ENCODE measurements around the gene ARFIP1.

The ARFIP1 gene

DNA sequence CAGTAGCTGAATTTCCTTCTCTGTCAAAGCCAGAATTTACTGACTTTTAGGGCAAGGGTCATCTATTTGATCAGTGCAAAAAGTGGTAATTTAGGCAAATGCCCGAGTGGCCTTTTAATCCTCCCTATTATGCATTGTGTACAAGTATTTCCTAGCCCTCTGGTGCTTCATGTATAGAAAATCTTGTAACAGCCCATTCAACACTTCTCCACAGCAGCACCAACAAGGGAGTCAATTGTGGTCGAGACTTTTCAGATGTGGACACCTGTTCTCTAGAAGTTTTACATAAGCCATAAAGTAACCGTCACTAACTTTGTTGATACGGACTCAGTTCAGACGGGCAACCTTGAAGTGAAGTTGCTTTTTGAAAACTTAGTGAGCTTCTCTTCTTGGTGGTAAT, 105.4 kb downstream of the ARFIP1 start:
- TF ChIP-seq ZBTB7A (IDR thresholded peaks at IDR 0.05; ENCODE audit: low read depth): no peak
- TF ChIP-seq RAD21 (IDR thresholded peaks at IDR 0.05; ENCODE audit: low read depth): no peak
- TF ChIP-seq, protein P1, sequence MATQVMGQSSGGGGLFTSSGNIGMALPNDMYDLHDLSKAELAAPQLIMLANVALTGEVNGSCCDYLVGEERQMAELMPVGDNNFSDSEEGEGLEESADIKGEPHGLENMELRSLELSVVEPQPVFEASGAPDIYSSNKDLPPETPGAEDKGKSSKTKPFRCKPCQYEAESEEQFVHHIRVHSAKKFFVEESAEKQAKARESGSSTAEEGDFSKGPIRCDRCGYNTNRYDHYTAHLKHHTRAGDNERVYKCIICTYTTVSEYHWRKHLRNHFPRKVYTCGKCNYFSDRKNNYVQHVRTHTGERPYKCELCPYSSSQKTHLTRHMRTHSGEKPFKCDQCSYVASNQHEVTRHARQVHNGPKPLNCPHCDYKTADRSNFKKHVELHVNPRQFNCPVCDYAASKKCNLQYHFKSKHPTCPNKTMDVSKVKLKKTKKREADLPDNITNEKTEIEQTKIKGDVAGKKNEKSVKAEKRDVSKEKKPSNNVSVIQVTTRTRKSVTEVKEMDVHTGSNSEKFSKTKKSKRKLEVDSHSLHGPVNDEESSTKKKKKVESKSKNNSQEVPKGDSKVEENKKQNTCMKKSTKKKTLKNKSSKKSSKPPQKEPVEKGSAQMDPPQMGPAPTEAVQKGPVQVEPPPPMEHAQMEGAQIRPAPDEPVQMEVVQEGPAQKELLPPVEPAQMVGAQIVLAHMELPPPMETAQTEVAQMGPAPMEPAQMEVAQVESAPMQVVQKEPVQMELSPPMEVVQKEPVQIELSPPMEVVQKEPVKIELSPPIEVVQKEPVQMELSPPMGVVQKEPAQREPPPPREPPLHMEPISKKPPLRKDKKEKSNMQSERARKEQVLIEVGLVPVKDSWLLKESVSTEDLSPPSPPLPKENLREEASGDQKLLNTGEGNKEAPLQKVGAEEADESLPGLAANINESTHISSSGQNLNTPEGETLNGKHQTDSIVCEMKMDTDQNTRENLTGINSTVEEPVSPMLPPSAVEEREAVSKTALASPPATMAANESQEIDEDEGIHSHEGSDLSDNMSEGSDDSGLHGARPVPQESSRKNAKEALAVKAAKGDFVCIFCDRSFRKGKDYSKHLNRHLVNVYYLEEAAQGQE (IDR thresholded peaks at IDR 0.05; ENCODE audit: low read depth): no peak
- no peak for TF ChIP-seq CEBPB (IDR thresholded peaks at IDR 0.05)
- no peak for TF ChIP-seq NFIC (IDR thresholded peaks at IDR 0.05)
- no peak for TF ChIP-seq TCF12 (IDR thresholded peaks at IDR 0.05; ENCODE audit: low read depth)
- TF ChIP-seq FOXM1 (IDR thresholded peaks at IDR 0.05; ENCODE audit: borderline replicate concordance, low read depth): no peak
- no peak for TF ChIP-seq EGR1 (IDR thresholded peaks at IDR 0.05)
- no peak for TF ChIP-seq TEAD4 (IDR thresholded peaks at IDR 0.05)
- no peak for TF ChIP-seq YY1 (IDR thresholded peaks at IDR 0.05; ENCODE audit: low read depth)
- TF ChIP-seq, protein P2, sequence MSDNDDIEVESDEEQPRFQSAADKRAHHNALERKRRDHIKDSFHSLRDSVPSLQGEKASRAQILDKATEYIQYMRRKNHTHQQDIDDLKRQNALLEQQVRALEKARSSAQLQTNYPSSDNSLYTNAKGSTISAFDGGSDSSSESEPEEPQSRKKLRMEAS (IDR thresholded peaks at IDR 0.05): no peak
- TF ChIP-seq, protein P3, sequence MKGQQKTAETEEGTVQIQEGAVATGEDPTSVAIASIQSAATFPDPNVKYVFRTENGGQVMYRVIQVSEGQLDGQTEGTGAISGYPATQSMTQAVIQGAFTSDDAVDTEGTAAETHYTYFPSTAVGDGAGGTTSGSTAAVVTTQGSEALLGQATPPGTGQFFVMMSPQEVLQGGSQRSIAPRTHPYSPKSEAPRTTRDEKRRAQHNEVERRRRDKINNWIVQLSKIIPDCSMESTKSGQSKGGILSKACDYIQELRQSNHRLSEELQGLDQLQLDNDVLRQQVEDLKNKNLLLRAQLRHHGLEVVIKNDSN (IDR thresholded peaks at IDR 0.05): no peak
- no peak for TF ChIP-seq EP300 (IDR thresholded peaks at IDR 0.05; ENCODE audit: borderline replicate concordance)
- TF ChIP-seq CREB1 (IDR thresholded peaks at IDR 0.05; ENCODE audit: low read depth): no peak
- no peak for TF ChIP-seq TAF1 (IDR thresholded peaks at IDR 0.05; ENCODE audit: low read depth)

DNA sequence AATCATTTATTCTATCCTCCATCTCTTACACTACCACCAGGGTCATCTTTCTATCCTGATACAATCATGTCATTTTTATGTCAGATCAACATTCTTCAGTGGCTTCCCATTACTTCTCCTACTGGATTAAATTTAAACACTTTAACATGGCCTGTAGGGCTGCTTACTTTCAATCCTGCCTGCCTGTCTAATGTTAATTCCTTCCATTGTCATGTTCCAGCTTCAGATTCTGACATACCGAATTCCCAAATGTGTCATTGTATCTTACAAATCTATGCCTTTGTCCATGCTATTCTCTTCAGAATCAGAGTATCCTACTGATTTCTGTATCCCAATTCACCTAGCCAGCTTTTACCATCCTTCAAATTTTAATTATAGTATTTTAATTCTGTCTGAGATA, 106.4 kb downstream of the ARFIP1 start:
- no peak for TF ChIP-seq TAF1 (IDR thresholded peaks at IDR 0.05; ENCODE audit: low read depth)
- TF ChIP-seq RAD21 (IDR thresholded peaks at IDR 0.05; ENCODE audit: low read depth): no peak
- no peak for TF ChIP-seq FOXM1 (IDR thresholded peaks at IDR 0.05; ENCODE audit: borderline replicate concordance, low read depth)
- no peak for TF ChIP-seq TEAD4 (IDR thresholded peaks at IDR 0.05)
- no peak for TF ChIP-seq CEBPB (IDR thresholded peaks at IDR 0.05)
- no peak for TF ChIP-seq CREB1 (IDR thresholded peaks at IDR 0.05; ENCODE audit: low read depth)
- no peak for TF ChIP-seq TCF12 (IDR thresholded peaks at IDR 0.05; ENCODE audit: low read depth)

DNA sequence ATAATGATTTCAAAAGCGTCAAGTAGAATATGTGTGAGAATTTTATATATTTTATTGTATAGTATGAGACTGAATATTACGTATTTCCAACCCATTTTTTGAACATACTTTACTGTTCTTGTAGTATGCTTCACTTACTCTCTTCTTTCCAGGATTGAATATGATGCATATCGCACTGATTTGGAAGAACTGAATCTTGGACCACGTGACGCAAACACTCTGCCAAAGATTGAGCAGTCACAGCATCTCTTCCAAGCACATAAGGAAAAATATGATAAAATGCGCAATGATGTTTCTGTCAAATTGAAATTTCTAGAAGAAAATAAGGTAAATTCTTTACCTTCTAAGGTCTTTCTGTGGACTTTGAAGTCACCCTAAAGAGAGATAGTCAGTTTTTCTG, 108.2 kb downstream of the ARFIP1 start:
- TF ChIP-seq TAF1 (IDR thresholded peaks at IDR 0.05; ENCODE audit: low read depth) (no peak), CREB1 (IDR thresholded peaks at IDR 0.05; ENCODE audit: low read depth) (no peak), TCF12 (IDR thresholded peaks at IDR 0.05; ENCODE audit: low read depth) (no peak), RAD21 (IDR thresholded peaks at IDR 0.05; ENCODE audit: low read depth) (no peak), YY1 (IDR thresholded peaks at IDR 0.05; ENCODE audit: low read depth) (no peak), NFIC (IDR thresholded peaks at IDR 0.05) (no peak), EP300 (IDR thresholded peaks at IDR 0.05; ENCODE audit: borderline replicate concordance) (no peak)
- TF ChIP-seq, protein P1 (IDR thresholded peaks at IDR 0.05; ENCODE audit: low read depth): no peak
- TF ChIP-seq, protein P2 (IDR thresholded peaks at IDR 0.05): no peak

- TF ChIP-seq, protein P1 (IDR thresholded peaks at IDR 0.05; ENCODE audit: low read depth): no peak
- TF ChIP-seq RAD21 (IDR thresholded peaks at IDR 0.05; ENCODE audit: low read depth): no peak
- no peak for TF ChIP-seq TCF12 (IDR thresholded peaks at IDR 0.05; ENCODE audit: low read depth)
- no peak for TF ChIP-seq CEBPB (IDR thresholded peaks at IDR 0.05)
- no peak for TF ChIP-seq YY1 (IDR thresholded peaks at IDR 0.05; ENCODE audit: low read depth)
- no peak for TF ChIP-seq CREB1 (IDR thresholded peaks at IDR 0.05; ENCODE audit: low read depth)
- TF ChIP-seq, protein P3 (IDR thresholded peaks at IDR 0.05): no peak
- TF ChIP-seq FOXM1 (IDR thresholded peaks at IDR 0.05; ENCODE audit: borderline replicate concordance, low read depth): no peak
- no peak for TF ChIP-seq EGR1 (IDR thresholded peaks at IDR 0.05)
- TF ChIP-seq, protein P2 (IDR thresholded peaks at IDR 0.05): no peak
- TF ChIP-seq TEAD4 (IDR thresholded peaks at IDR 0.05): no peak
- no peak for TF ChIP-seq EP300 (IDR thresholded peaks at IDR 0.05; ENCODE audit: borderline replicate concordance)
- TF ChIP-seq NFIC (IDR thresholded peaks at IDR 0.05): no peak
- no peak for TF ChIP-seq TAF1 (IDR thresholded peaks at IDR 0.05; ENCODE audit: low read depth)
- no peak for TF ChIP-seq ZBTB7A (IDR thresholded peaks at IDR 0.05; ENCODE audit: low read depth)
Measured at GRCh38 chr4:152892974-152893373, 113.2 kb downstream of the ARFIP1 start.

All from Ishikawa (cell line).